IMR-90 (cell line): ENCODE measurements around the gene SSU72. TPM values are rescaled to one million over a fixed set of nuclear protein-coding genes. Genes with fewer than 3 reads are reported as not detected.

ENCODE experiments used
- ATAC-seq: fragments of 200-7000 bp; cut with Tn5 transposase; 2 replicates; pipeline ENCODE4 v1.9.1; 2020; ENCODE audit warnings: low read depth, mild to moderate bottlenecking, moderate library complexity
- BruUV-seq: library from RNA; stranded (reverse); fragments of 400-500 nt; replicated peaks from 2 replicates; lab custom pipeline; 2021; lab: Mats Ljungman, UMichigan
- CTCF ChIA-PET: fragments of 300-600 bp; formaldehyde crosslinking; extraction: SDS; loops from one replicate; lab custom pipeline; 2021; ENCODE audit warnings: antibody characterized with exemption; lab: Yijun Ruan, JAX
- POLR2A ChIA-PET: fragments of 300-600 bp; sonication (Branson Sonifier 250); formaldehyde crosslinking; loops from one replicate; lab custom pipeline; 2022; ENCODE audit warnings: antibody characterized with exemption; ENCODE audit not compliant: unreplicated experiment; lab: Charles Lee
- DNase-seq: peaks from one replicate; pipeline ENCODE4 v3.0.0; 2013
- H2AFZ ChIP-seq: replicated peaks from 2 replicates; pipeline ENCODE3; 2013; ENCODE audit warnings: low read length, mild to moderate bottlenecking; ENCODE audit not compliant: poor library complexity
- H2AK5ac ChIP-seq: 2 replicates; pipeline ENCODE4 v1.6.1; 2013; ENCODE audit warnings: low read depth, low read length, inconsistent platforms
- H2AK9ac ChIP-seq: replicated peaks from 2 replicates; pipeline ENCODE3; 2013; ENCODE audit warnings: mild to moderate bottlenecking, low read depth, low read length, moderate library complexity; ENCODE audit not compliant: poor library complexity
- H2BK120ac ChIP-seq: 2 replicates; pipeline ENCODE4 v1.6.1; 2013; ENCODE audit warnings: low read depth, low read length, inconsistent platforms
- H2BK15ac ChIP-seq: 3 replicates; pipeline ENCODE4 v1.6.1; 2013; ENCODE audit warnings: low read depth, low read length, inconsistent platforms
- H2BK20ac ChIP-seq: 2 replicates; pipeline ENCODE4 v1.6.1; 2013; ENCODE audit warnings: low read depth, mild to moderate bottlenecking, inconsistent platforms, low read length, moderate library complexity
- H2BK5ac ChIP-seq: 2 replicates; pipeline ENCODE4 v1.6.1; 2013; ENCODE audit warnings: mild to moderate bottlenecking, low read depth, low read length, inconsistent platforms; ENCODE audit not compliant: poor library complexity, severe bottlenecking
- H3K14ac ChIP-seq: replicated peaks from 2 replicates; pipeline ENCODE4 v1.6.1; 2013; ENCODE audit warnings: low read depth, low read length, inconsistent platforms
- H3K18ac ChIP-seq: 2 replicates; pipeline ENCODE4 v1.6.1; 2013; ENCODE audit warnings: low read depth, low read length, control low read depth
- H3K23ac ChIP-seq: 2 replicates; pipeline ENCODE4 v1.6.1; 2013; ENCODE audit warnings: low read depth, low read length, inconsistent platforms
- H3K27ac ChIP-seq: 2 replicates; pipeline ENCODE4 v1.5.1; 2013; ENCODE audit warnings: mild to moderate bottlenecking, control low read depth, low read length; ENCODE audit not compliant: insufficient read depth
- H3K27me3 ChIP-seq: 2 replicates; pipeline ENCODE4 v1.6.1; 2013; ENCODE audit warnings: low read length; ENCODE audit not compliant: control insufficient read depth, insufficient read depth
- H3K36me3 ChIP-seq: 2 replicates; pipeline ENCODE4 v1.6.1; 2013; ENCODE audit warnings: low read length, mixed read lengths; ENCODE audit not compliant: control insufficient read depth, insufficient read depth
- H3K4ac ChIP-seq: 2 replicates; pipeline ENCODE4 v1.6.1; 2013; ENCODE audit warnings: low read depth, low read length, inconsistent platforms
- H3K4me1 ChIP-seq: 2 replicates; pipeline ENCODE4 v1.6.1; 2013; ENCODE audit warnings: low read length, mixed read lengths; ENCODE audit not compliant: control insufficient read depth, insufficient read depth
- H3K4me2 ChIP-seq: 2 replicates; pipeline ENCODE4 v1.6.1; 2013; ENCODE audit warnings: low read depth, mild to moderate bottlenecking, control low read depth, low read length, moderate library complexity
- H3K4me3 ChIP-seq: 2 replicates; pipeline ENCODE4 v1.5.1; 2013; ENCODE audit warnings: low read depth, mild to moderate bottlenecking, control low read depth, low read length, moderate library complexity; ENCODE audit not compliant: insufficient read depth
- H3K56ac ChIP-seq: 2 replicates; pipeline ENCODE4 v1.6.1; 2013; ENCODE audit warnings: low read length, inconsistent platforms; ENCODE audit not compliant: insufficient read depth; ENCODE audit errors: extremely low read depth
- H3K79me1 ChIP-seq, 2 experiments: 2 replicates each; pipeline ENCODE4 v1.6.1; 2013; ENCODE audit warnings: low read length in 2 of 2, inconsistent platforms in 1 of 2, low read depth in 1 of 2
- H3K9ac ChIP-seq: 2 replicates; pipeline ENCODE4 v1.6.1; 2013; ENCODE audit warnings: low read depth, low read length, control low read depth
- H3K9me1 ChIP-seq: 2 replicates; pipeline ENCODE4 v1.6.1; 2013; ENCODE audit warnings: low read length, inconsistent platforms; ENCODE audit not compliant: insufficient read depth
- H3K9me3 ChIP-seq: 2 replicates; pipeline ENCODE4 v1.6.1; 2013; ENCODE audit warnings: low read length; ENCODE audit not compliant: control insufficient read depth, insufficient read depth
- H4K20me1 ChIP-seq: 2 replicates; pipeline ENCODE4 v1.6.1; 2013; ENCODE audit warnings: low read length, inconsistent platforms; ENCODE audit not compliant: insufficient read depth
- H4K5ac ChIP-seq: 2 replicates; pipeline ENCODE4 v1.6.1; 2013; ENCODE audit warnings: mild to moderate bottlenecking, low read depth, low read length, control low read depth
- H4K8ac ChIP-seq, 2 experiments: 2 replicates each; pipeline ENCODE4 v1.6.1; 2013; ENCODE audit warnings: low read depth in 2 of 2, low read length in 2 of 2, control low read depth in 1 of 2, inconsistent platforms in 1 of 2
- H4K91ac ChIP-seq: 2 replicates; pipeline ENCODE4 v1.6.1; 2013; ENCODE audit warnings: low read depth, low read length, inconsistent platforms; ENCODE audit not compliant: insufficient read depth
- CEBPB ChIP-seq: IDR thresholded peaks from 2 replicates; pipeline ENCODE4 v1.6.1; 2012; ENCODE audit warnings: low read depth, low read length, improper control_type of control experiment
- CHD1 ChIP-seq: IDR thresholded peaks from 2 replicates; pipeline ENCODE4 v1.6.1; 2012; ENCODE audit warnings: low read depth, low read length, improper control_type of control experiment
- FOS ChIP-seq: fragments of 150-350 bp; IDR thresholded peaks from 2 replicates; pipeline ENCODE4 v1.6.1; 2016; ENCODE audit warnings: low read depth, low read length
- MAZ ChIP-seq: IDR thresholded peaks from 2 replicates; pipeline ENCODE4 v1.6.1; 2012; ENCODE audit warnings: low read depth, mild to moderate bottlenecking, low read length, improper control_type of control experiment, moderate library complexity, borderline replicate concordance
- NFE2L2 ChIP-seq: fragments of 150-350 bp; IDR thresholded peaks from 2 replicates; pipeline ENCODE4 v1.6.1; 2016; ENCODE audit warnings: low read depth, mild to moderate bottlenecking, low read length
- RAD21 ChIP-seq: IDR thresholded peaks from 2 replicates; pipeline ENCODE4 v1.6.1; 2012; ENCODE audit warnings: low read length, improper control_type of control experiment
- RCOR1 ChIP-seq: IDR thresholded peaks from 2 replicates; pipeline ENCODE4 v1.6.1; 2012; ENCODE audit warnings: mild to moderate bottlenecking, low read length, improper control_type of control experiment; ENCODE audit not compliant: insufficient replicate concordance
- RFX5 ChIP-seq: IDR thresholded peaks from 2 replicates; pipeline ENCODE4 v1.8.0; 2012; ENCODE audit warnings: low read depth, mild to moderate bottlenecking, low read length, moderate library complexity
- SMC3 ChIP-seq: fragments of 150-350 bp; IDR thresholded peaks from 2 replicates; pipeline ENCODE4 v1.6.1; 2016; ENCODE audit warnings: low read depth, mild to moderate bottlenecking, antibody characterized with exemption, low read length, moderate library complexity
- WGBS, 2 experiments: methylation state at CpG; one replicate each; pipeline versions ENCODE4 v1.1.5 to v1.1.7; 2013; ENCODE audit warnings: missing lambda C conversion rate in 2 of 2; ENCODE audit not compliant: insufficient read length in 1 of 2; ENCODE audit errors: extremely low coverage in 2 of 2; 5-methylcytosine and 5-hydroxymethylcytosine counted together
- dilution Hi-C: fragments of 300-500 bp; cut with HindIII; formaldehyde crosslinking; loops from one replicate; pipeline ENCODE4 v1.14.3; 2018; ENCODE audit warnings: low sequenced_read_pairs; ENCODE audit not compliant: unreplicated experiment
- in situ Hi-C: fragments of 300-500 bp; cut with MboI; formaldehyde crosslinking; loops from 3 replicates; pipeline ENCODE4 v1.14.3; 2019; ENCODE audit warnings: low sequenced_read_pairs, inconsistent platforms, mixed read lengths
- intact Hi-C: fragments of 100-400 bp; cut with micrococcal nuclease; formaldehyde crosslinking; loops from 2 replicates; pipeline ENCODE4 v1.10.0; 2022
- polyA plus RNA-seq, 3 experiments: library from polyadenylated mRNA; depleted of rRNA; stranded (reverse); fragments of >200 nt; gene quantifications; 2 replicates each; pipeline ENCODE4 v1.2.3, GENCODE V29; 2012; ENCODE audit warnings: low replicate concordance in 1 of 3
- total RNA-seq: library from RNA; depleted of rRNA; stranded (reverse); fragments of >200 nt; gene quantifications from 2 replicates; pipeline ENCODE4 v1.2.3, GENCODE V29; 2012
- TF ChIP-seq, protein P1 (sequence below): fragments of 150-350 bp; IDR thresholded peaks from 2 replicates; pipeline ENCODE4 v1.6.1; 2017; ENCODE audit warnings: mild to moderate bottlenecking, antibody characterized with exemption, low read length, low read depth
- TF ChIP-seq, protein P2 (sequence below): fragments of 150-350 bp; IDR thresholded peaks from 2 replicates; pipeline ENCODE4 v1.6.1; 2016; ENCODE audit warnings: low read depth, mild to moderate bottlenecking, low read length, moderate library complexity, borderline replicate concordance

Gene SSU72
- total and polyA plus RNA-seq, 2 of the 4 experiments (the other 2 are of a cell fraction), result 33.7 to 88.4 TPM

DNA sequence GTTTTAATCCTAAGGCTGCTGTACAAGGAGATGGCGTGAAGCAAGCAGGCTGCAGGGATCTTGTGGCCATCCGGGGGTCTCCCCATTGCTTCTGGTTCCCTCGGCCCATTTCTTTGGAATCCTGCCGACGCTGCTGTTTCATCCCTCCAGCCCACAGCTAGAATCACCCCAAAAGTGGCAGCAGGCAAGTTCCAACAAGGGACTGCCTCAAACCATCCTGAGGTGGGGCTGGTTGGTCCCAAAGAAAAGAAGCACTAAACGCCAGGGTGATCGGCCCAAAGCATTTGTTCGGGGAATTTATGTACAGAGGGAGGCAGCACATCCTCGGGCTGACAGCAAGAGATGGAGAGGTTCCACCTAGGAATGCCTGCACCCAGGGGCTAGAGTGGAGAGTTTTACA, 36.1 kb upstream of the SSU72 start:
- intact Hi-C loops (no loop called here), dilution Hi-C loops (no loop called here), in situ Hi-C loops (no loop called here)
- Histone ChIP-seq H3K27ac (no peak overlapping the region), H3K9me1 (peaks cover 9% of the 10 kb centered on the region; the same call in 1 of the 2 replicates), H3K4me1 (no peaks in the 10 kb centered on the region), H2AK5ac (no peak overlapping the region), H3K23ac (no peak overlapping the region), H3K4ac (no peak overlapping the region), H3K79me1 (peaks cover 10 to 20% of the 10 kb centered on the region in 2 experiments; a peak in 3 of 4 replicates), H2AK9ac (no peak overlapping the region), H4K20me1 (peaks cover 20% of the 10 kb centered on the region), H3K36me3 (no peaks in the 10 kb centered on the region), H2BK5ac (no peak overlapping the region), H3K27me3 (no peaks in the 10 kb centered on the region), H3K18ac (no peak overlapping the region), H3K56ac (no peak overlapping the region), H4K8ac (no peak overlapping the region), H2BK15ac (no peak overlapping the region), H2AFZ (no peak overlapping the region), H2BK20ac (no peak overlapping the region), H3K14ac (no peak overlapping the region), H2BK120ac (no peak overlapping the region), H4K91ac (no peak overlapping the region), H3K9ac (no peak overlapping the region), H4K5ac (no peak overlapping the region), H3K4me2 (no peak overlapping the region), H3K4me3 (no peak overlapping the region), H3K9me3 (no peaks in the 10 kb centered on the region)
- DNase-seq (no peak), ATAC-seq (no peak)
- no TSS peak for BruUV-seq
- WGBS, 2 experiments, result 80% methylated on average over 1 of the region's 9 CpGs; no CpG with 5 or more reads in 1 of the 2 experiments
- ChIA-PET CTCF (no interaction called here), POLR2A (no interaction called here)
- no peak for TF ChIP-seq CHD1
- no peak for TF ChIP-seq RFX5
- TF ChIP-seq, protein P1, sequence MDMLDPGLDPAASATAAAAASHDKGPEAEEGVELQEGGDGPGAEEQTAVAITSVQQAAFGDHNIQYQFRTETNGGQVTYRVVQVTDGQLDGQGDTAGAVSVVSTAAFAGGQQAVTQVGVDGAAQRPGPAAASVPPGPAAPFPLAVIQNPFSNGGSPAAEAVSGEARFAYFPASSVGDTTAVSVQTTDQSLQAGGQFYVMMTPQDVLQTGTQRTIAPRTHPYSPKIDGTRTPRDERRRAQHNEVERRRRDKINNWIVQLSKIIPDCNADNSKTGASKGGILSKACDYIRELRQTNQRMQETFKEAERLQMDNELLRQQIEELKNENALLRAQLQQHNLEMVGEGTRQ, result no peak
- TF ChIP-seq CEBPB, result no peak
- no peak for TF ChIP-seq SMC3
- no peak for TF ChIP-seq FOS
- TF ChIP-seq MAZ, result no peak
- no peak for TF ChIP-seq RCOR1
- no peak for TF ChIP-seq RAD21
- TF ChIP-seq, protein P2, sequence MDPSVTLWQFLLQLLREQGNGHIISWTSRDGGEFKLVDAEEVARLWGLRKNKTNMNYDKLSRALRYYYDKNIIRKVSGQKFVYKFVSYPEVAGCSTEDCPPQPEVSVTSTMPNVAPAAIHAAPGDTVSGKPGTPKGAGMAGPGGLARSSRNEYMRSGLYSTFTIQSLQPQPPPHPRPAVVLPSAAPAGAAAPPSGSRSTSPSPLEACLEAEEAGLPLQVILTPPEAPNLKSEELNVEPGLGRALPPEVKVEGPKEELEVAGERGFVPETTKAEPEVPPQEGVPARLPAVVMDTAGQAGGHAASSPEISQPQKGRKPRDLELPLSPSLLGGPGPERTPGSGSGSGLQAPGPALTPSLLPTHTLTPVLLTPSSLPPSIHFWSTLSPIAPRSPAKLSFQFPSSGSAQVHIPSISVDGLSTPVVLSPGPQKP, result no peak
- no peak for TF ChIP-seq NFE2L2
